Thoracic aorta (tissue), 2 donors: ENCODE results near the gene DNAJC8. TPM values are rescaled to one million over a fixed set of nuclear protein-coding genes. Genes with fewer than 3 reads are reported as not detected.
A peak's percentile ranks its signal among the peaks of the same experiment; 100 is the strongest.

Experiments
- ATAC-seq: fragments of 150-250 bp; one replicate; pipeline ENCODE4 v1.8.0; 2017; ENCODE audit warnings: low read depth; ENCODE audit not compliant: insufficient number of reproducible peaks, low FRiP score
- DNase-seq: peaks from one replicate; pipeline ENCODE4 v3.0.0-alpha.2; 2020; ENCODE audit warnings: low spot score
- H3K27ac ChIP-seq, 2 donors: fragments of 200-600 bp; sonication (generic); 1 replicate in 1 of 2; 2 replicates in 1 of 2; pipeline ENCODE4 v1.5.1; 2016; ENCODE audit warnings: mild to moderate bottlenecking in 2 of 2, moderate library complexity in 2 of 2
- H3K27me3 ChIP-seq: fragments of 200-600 bp; sonication (generic); replicated peaks from 2 replicates; pipeline ENCODE4 v1.6.0; 2016; ENCODE audit warnings: mild to moderate bottlenecking; ENCODE audit not compliant: insufficient read depth
- H3K36me3 ChIP-seq: fragments of 200-600 bp; sonication (generic); one replicate; pipeline ENCODE4 v1.5.1; 2016
- H3K4me1 ChIP-seq, 2 donors: fragments of 200-600 bp; sonication (generic); 1 replicate in 1 of 2; 2 replicates in 1 of 2; pipeline versions ENCODE4 v1.5.1 to v1.6.0; 2016; ENCODE audit warnings: low read depth in 2 of 2, mild to moderate bottlenecking in 1 of 2; ENCODE audit not compliant: control insufficient read depth in 1 of 2
- H3K4me3 ChIP-seq: fragments of 200-600 bp; sonication (generic); 2 replicates; pipeline ENCODE4 v1.5.1; 2016; ENCODE audit warnings: mild to moderate bottlenecking
- H3K9me3 ChIP-seq: fragments of 200-600 bp; sonication (generic); 2 replicates; pipeline ENCODE4 v1.5.1; 2016
- total RNA-seq, 2 donors: library from RNA; depleted of rRNA; stranded (reverse); fragments of >200 nt; gene quantifications; one replicate each; pipeline versions ENCODE4 v1.1.0 to v1.2.3, GENCODE V29; 2016
- TF ChIP-seq, protein P1 (sequence below): fragments of 200-600 bp; sonication (generic); IDR thresholded peaks from one replicate; pipeline ENCODE4 v1.5.1; 2019; ENCODE audit warnings: antibody characterized with exemption

DNAJC8 gene
- total RNA-seq, 2 donors from 2014 or later: 33.3 to 60.4 TPM

DNA sequence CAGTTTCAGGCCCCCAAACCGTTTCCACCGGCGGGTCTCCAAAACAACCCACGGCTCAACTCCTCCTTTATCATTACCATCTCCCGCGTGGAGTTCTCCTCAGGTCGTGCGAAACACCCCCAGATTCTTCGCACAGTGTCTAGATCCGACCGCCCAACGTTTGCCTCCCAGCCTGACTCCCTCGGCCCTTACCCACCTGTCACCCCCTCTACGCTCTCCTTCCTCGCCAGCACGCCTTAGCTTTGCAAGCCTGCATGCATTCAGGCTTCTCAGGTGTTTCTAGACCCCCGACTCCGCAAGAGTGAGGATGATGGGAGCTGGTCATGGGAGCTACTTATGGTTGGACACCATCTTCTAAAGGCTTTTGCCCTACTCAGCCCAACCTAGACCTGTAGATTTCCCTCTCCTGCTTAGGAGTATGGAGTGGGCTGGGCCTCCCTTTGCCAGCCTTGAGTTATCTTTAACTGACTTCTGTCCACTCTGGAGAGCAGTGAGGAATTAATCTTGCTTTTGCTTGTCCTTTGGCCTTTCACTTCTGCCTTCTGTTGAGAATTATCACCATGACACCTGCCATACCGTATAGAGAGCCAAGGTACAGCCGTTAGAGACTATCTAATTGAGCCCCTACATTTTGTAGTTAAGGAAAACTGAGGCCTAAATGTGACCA, 4.0 kb upstream of the DNAJC8 start:
- H3K4me3 ChIP-seq: peak overlapping the region; percentile 73
- peaks cover 20 to 33% of the 10 kb centered on the region in 2 donors for H3K4me1 ChIP-seq
- no peaks in the 10 kb centered on the region for H3K9me3 ChIP-seq
- no peaks in the 10 kb centered on the region for H3K36me3 ChIP-seq
- ATAC-seq: no peak
- H3K27ac ChIP-seq: peak overlapping the region; percentile 75 to 90
- DNase-seq: no peak
- TF ChIP-seq, protein P1, sequence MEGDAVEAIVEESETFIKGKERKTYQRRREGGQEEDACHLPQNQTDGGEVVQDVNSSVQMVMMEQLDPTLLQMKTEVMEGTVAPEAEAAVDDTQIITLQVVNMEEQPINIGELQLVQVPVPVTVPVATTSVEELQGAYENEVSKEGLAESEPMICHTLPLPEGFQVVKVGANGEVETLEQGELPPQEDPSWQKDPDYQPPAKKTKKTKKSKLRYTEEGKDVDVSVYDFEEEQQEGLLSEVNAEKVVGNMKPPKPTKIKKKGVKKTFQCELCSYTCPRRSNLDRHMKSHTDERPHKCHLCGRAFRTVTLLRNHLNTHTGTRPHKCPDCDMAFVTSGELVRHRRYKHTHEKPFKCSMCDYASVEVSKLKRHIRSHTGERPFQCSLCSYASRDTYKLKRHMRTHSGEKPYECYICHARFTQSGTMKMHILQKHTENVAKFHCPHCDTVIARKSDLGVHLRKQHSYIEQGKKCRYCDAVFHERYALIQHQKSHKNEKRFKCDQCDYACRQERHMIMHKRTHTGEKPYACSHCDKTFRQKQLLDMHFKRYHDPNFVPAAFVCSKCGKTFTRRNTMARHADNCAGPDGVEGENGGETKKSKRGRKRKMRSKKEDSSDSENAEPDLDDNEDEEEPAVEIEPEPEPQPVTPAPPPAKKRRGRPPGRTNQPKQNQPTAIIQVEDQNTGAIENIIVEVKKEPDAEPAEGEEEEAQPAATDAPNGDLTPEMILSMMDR: no peak
- H3K27me3 ChIP-seq: no peaks in the 10 kb centered on the region

DNA sequence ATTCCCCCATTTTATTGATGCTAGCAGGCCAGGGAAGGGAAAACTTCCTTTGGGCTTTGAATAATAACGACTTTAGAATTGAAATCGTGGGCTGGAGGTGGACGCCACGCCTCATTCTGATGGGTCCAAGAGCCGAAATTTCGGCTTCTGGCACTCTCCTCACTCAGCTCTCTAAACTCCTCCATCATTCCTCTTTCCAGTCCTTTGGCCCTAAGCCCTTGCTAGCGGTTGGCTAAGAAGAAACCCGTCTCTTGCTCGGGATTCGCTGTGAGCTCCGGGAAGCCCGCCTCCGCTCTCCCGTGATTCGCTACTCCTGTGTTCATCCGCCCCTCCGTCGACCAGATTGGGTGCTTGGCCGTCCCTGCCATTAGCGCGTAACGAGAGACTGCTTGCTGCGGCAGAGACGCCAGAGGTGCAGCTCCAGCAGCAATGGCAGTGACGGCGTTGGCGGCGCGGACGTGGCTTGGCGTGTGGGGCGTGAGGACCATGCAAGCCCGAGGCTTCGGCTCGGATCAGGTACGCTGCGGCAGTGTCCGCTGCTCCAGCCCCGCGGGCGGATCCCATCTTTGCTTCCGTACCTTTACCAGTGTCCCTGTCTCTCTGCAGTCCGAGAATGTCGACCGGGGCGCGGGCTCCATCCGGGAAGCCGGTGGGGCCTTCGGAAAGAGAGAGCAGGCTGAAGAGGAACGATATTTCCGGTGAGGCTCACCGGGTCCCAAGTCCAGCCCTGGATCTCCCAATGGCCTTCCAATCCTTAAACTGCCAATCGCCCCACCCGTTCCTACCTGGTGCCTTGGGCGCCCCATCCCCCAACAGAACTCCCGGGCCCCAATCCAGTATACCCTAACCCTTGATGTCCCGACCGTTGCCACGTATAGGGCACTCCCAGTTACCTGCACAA, 3.2 kb upstream of the DNAJC8 start, which contains the start of gene ATP5IF1:
TSS of gene ATP5IF1 (plus strand) at position 370 of the 901 bp plus-strand sequence. CDS start at position 430, 60 bp downstream.
- peak; percentile 95 for DNase-seq
- Histone ChIP-seq H3K9me3 (no peaks in the 10 kb centered on the region), H3K27me3 (no peaks in the 10 kb centered on the region), H3K27ac (peak within 1 kb of the TSS; percentile 75 to 90), H3K4me1 (peaks cover 27 to 40% of the 10 kb centered on the region in 2 donors), H3K36me3 (no peaks in the 10 kb centered on the region), H3K4me3 (peak within 1 kb of the TSS; percentile 73)
- peak; percentile 97 for ATAC-seq
- TF ChIP-seq, protein P1: no peak

DNA sequence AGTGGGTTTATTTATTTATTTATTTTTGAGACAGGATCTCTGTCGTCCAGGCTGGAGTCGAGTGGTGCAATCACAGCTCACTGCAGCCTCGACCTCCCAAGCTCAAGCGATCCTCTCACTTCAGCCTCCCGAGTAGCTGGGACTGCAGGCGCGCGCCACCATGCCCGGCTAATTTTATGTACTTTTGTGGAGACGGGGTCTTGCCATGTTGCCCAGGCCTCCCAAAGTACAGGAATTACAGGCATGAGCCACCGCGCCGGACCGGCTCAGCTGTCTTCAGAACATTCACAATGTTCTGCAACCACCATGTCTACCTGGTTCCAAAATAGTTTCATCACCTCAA, 406 bp upstream of the DNAJC8 start:
- Histone ChIP-seq H3K9me3 (no peaks in the 10 kb centered on the region), H3K27ac (peak overlapping the region in 1 of 2 donors; percentile 73), H3K4me3 (peak overlapping the region; percentile 98), H3K27me3 (no peaks in the 10 kb centered on the region), H3K4me1 (peaks cover 29 to 47% of the 10 kb centered on the region in 2 donors), H3K36me3 (peaks cover 8% of the 10 kb centered on the region)
- DNase-seq: no peak
- TF ChIP-seq, protein P1: no peak
- no peak for ATAC-seq

DNA sequence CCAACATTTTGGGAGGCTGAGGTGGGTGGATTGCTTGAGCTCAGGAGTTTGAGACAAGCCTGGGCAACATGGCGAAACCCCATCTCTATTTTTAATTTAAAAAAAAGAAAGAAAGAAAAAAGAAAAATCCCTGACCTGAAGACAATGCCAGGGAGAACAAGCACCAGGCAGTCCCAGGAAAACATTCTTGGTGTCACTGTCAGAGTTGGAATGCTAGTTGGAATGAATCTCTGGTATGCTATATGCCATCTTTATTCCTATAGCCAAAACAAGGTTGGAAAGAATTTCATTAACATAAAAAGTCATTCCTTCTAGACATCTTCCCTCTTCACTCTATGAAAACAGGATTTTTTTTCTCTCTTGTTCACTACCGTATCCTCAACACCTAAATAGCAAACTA, 2.8 kb downstream of the DNAJC8 start:
- DNase-seq (no peak), ATAC-seq (no peak)
- Histone ChIP-seq H3K36me3 (peaks cover 27% of the 10 kb centered on the region), H3K9me3 (no peaks in the 10 kb centered on the region), H3K27ac (no peak overlapping the region), H3K4me3 (no peak overlapping the region), H3K4me1 (peaks cover 15 to 28% of the 10 kb centered on the region in 2 donors), H3K27me3 (no peaks in the 10 kb centered on the region)
- TF ChIP-seq, protein P1: no peak

DNA sequence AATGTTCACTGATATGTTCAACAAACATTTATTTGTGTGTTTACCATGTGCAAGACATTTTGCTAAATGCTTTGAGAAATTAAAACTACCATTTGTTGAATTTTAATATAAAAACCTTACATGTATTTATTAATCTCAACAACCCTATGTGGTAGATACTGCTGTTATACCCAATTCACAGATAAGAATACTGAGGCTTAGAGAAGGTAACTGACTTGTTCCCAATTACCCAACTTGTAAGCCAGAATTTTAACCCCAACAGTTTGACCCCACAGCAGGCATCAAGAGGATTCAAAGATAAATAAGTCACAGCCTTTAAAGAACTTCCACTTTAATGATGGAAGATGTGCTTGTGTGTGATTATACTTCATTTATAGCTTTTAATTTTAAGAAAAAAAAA, 3.7 kb downstream of the DNAJC8 start:
- no peak overlapping the region for H3K4me3 ChIP-seq
- H3K9me3 ChIP-seq: no peaks in the 10 kb centered on the region
- ATAC-seq (no peak), DNase-seq (no peak)
- H3K36me3 ChIP-seq: peaks cover 32% of the 10 kb centered on the region
- no peak overlapping the region for H3K27ac ChIP-seq
- H3K27me3 ChIP-seq: no peaks in the 10 kb centered on the region
- H3K4me1 ChIP-seq: peaks cover 14 to 26% of the 10 kb centered on the region in 2 donors
- TF ChIP-seq, protein P1: no peak
